ENCODE data around the gene SLIT3.

Gene SLIT3

GRCh38 chr5:168809218-168809617, 491.7 kb downstream of the SLIT3 start:
- DNase-seq: no peak

- DNase-seq: no peak
These were observed 492.8 kb downstream of the SLIT3 start for GRCh38 chr5:168808051-168808616.

- no peak for DNase-seq
These were observed 493.7 kb downstream of the SLIT3 start for GRCh38 chr5:168807287-168807686.

- DNase-seq: no peak
These were observed 497.4 kb downstream of the SLIT3 start for GRCh38 chr5:168803541-168803940.

- DNase-seq: no peak
These were observed 498.6 kb downstream of the SLIT3 start for GRCh38 chr5:168802337-168802736.

GRCh38 chr5:168801567-168801966, 499.4 kb downstream of the SLIT3 start:
- DNase-seq: no peak

- no peak for DNase-seq
These were observed 500.2 kb downstream of the SLIT3 start for GRCh38 chr5:168800701-168801100.

- no peak for DNase-seq
These were observed 502.6 kb downstream of the SLIT3 start for GRCh38 chr5:168798065-168799023.

- no peak for DNase-seq
These were observed 504.1 kb downstream of the SLIT3 start for GRCh38 chr5:168796593-168797580.

- no peak for DNase-seq
These were observed 504.9 kb downstream of the SLIT3 start for GRCh38 chr5:168796000-168796399.

GRCh38 chr5:168793841-168794837, 506.8 kb downstream of the SLIT3 start:
- DNase-seq: peak; percentile 50

GRCh38 chr5:168792678-168793077, 508.3 kb downstream of the SLIT3 start:
- no peak for DNase-seq

GRCh38 chr5:168790671-168791250, 510.2 kb downstream of the SLIT3 start:
- no peak for DNase-seq

GRCh38 chr5:168790002-168790635, 510.8 kb downstream of the SLIT3 start:
- no peak for DNase-seq

- DNase-seq: no peak
These were observed 512.2 kb downstream of the SLIT3 start for GRCh38 chr5:168788786-168789185.

- no peak for DNase-seq
These were observed 512.8 kb downstream of the SLIT3 start for GRCh38 chr5:168788107-168788506.

GRCh38 chr5:168786147-168786546, 514.8 kb downstream of the SLIT3 start:
- DNase-seq: peak; percentile 2

GRCh38 chr5:168784454-168784853, 516.5 kb downstream of the SLIT3 start:
- DNase-seq: no peak

- no peak for DNase-seq
These were observed 518.9 kb downstream of the SLIT3 start for GRCh38 chr5:168781941-168782571.

- no peak for DNase-seq
These were observed 520.1 kb downstream of the SLIT3 start for GRCh38 chr5:168780888-168781287.

Data from T1000 (cell line).